Trophoblast cell (in vitro differentiated cells and primary cell): ENCODE measurements around the gene ABTB2.

ENCODE experiments used
- DNase-seq, 2 donors: peaks; one replicate each; pipeline ENCODE4 v3.0.0-alpha.2; 2016
- H2AFZ ChIP-seq: 2 replicates; pipeline ENCODE4 v1.6.1; 2013; ENCODE audit warnings: low read length, moderate library complexity, mild to moderate bottlenecking; ENCODE audit not compliant: insufficient read depth, poor library complexity
- H2AK5ac ChIP-seq: 2 replicates; pipeline ENCODE4 v1.6.1; 2013; ENCODE audit warnings: mild to moderate bottlenecking, low read length
- H2BK120ac ChIP-seq: 2 replicates; pipeline ENCODE4 v1.6.1; 2013; ENCODE audit warnings: low read length, mild to moderate bottlenecking, moderate library complexity; ENCODE audit not compliant: insufficient read depth, poor library complexity
- H2BK12ac ChIP-seq: 2 replicates; pipeline ENCODE4 v1.6.1; 2013; ENCODE audit warnings: mild to moderate bottlenecking, low read length, moderate library complexity
- H2BK5ac ChIP-seq: 2 replicates; pipeline ENCODE4 v1.6.1; 2013; ENCODE audit warnings: low read length, low read depth, moderate library complexity, mild to moderate bottlenecking; ENCODE audit not compliant: poor library complexity
- H3K14ac ChIP-seq: 2 replicates; pipeline ENCODE4 v1.6.1; 2013; ENCODE audit warnings: mild to moderate bottlenecking, low read length
- H3K18ac ChIP-seq: 2 replicates; pipeline ENCODE4 v1.6.1; 2013; ENCODE audit warnings: mild to moderate bottlenecking, low read length
- H3K23ac ChIP-seq: 2 replicates; pipeline ENCODE4 v1.6.1; 2013; ENCODE audit warnings: low read length
- H3K27ac ChIP-seq: 2 replicates; pipeline ENCODE4 v1.5.1; 2013; ENCODE audit warnings: low read depth, mild to moderate bottlenecking, inconsistent platforms, low read length, moderate library complexity
- H3K27me3 ChIP-seq: 2 replicates; pipeline ENCODE4 v1.6.1; 2013; ENCODE audit warnings: inconsistent platforms, mild to moderate bottlenecking, low read length, moderate library complexity; ENCODE audit not compliant: insufficient read depth
- H3K36me3 ChIP-seq, 2 experiments: 1 replicate in 1 of 2; 2 replicates in 1 of 2; pipeline ENCODE4 v1.6.1; 2013; ENCODE audit warnings: low read length in 2 of 2, mild to moderate bottlenecking in 2 of 2, moderate library complexity in 1 of 2; ENCODE audit not compliant: insufficient read depth in 2 of 2, control insufficient read depth in 1 of 2
- H3K4ac ChIP-seq: 2 replicates; pipeline ENCODE4 v1.6.1; 2013; ENCODE audit warnings: low read depth, mild to moderate bottlenecking, low read length, moderate library complexity
- H3K4me1 ChIP-seq, 2 experiments: 1 replicate in 1 of 2; 2 replicates in 1 of 2; pipeline ENCODE4 v1.6.1; 2013; ENCODE audit warnings: low read length in 2 of 2, mild to moderate bottlenecking in 2 of 2, moderate library complexity in 1 of 2; ENCODE audit not compliant: insufficient read depth in 2 of 2, control insufficient read depth in 1 of 2
- H3K4me2 ChIP-seq: 2 replicates; pipeline ENCODE4 v1.6.1; 2013; ENCODE audit warnings: inconsistent platforms, mild to moderate bottlenecking, low read length, moderate library complexity
- H3K4me3 ChIP-seq: 2 replicates; pipeline ENCODE4 v1.5.1; 2013; ENCODE audit warnings: mild to moderate bottlenecking, low read depth, low read length, inconsistent platforms
- H3K79me1 ChIP-seq: one replicate; pipeline ENCODE4 v1.6.1; 2013; ENCODE audit warnings: low read length
- H3K79me2 ChIP-seq: 2 replicates; pipeline ENCODE4 v1.6.1; 2013; ENCODE audit warnings: low read length, mild to moderate bottlenecking; ENCODE audit not compliant: control insufficient read depth, insufficient read depth, poor library complexity
- H3K9ac ChIP-seq: 2 replicates; pipeline ENCODE4 v1.6.1; 2013; ENCODE audit warnings: mild to moderate bottlenecking, low read length
- H3K9me3 ChIP-seq: 2 replicates; pipeline ENCODE4 v1.6.1; 2013; ENCODE audit warnings: low read depth, mild to moderate bottlenecking, control low read depth, inconsistent platforms, low read length; ENCODE audit not compliant: insufficient read depth
- H4K12ac ChIP-seq: 2 replicates; pipeline ENCODE4 v1.6.1; 2013; ENCODE audit warnings: low read depth, mild to moderate bottlenecking, low read length, moderate library complexity
- H4K8ac ChIP-seq: 2 replicates; pipeline ENCODE4 v1.6.1; 2013; ENCODE audit warnings: low read depth, mild to moderate bottlenecking, low read length, moderate library complexity
- H4K91ac ChIP-seq: one replicate; pipeline ENCODE4 v1.6.1; 2013; ENCODE audit warnings: low read depth, mild to moderate bottlenecking, low read length, moderate library complexity
- WGBS: extraction: QIAGEN DNeasy Blood & Tissue Kit; methylation state at CpG from one replicate; pipeline ENCODE4 v1.1.7; 2013; ENCODE audit warnings: missing lambda C conversion rate; ENCODE audit not compliant: insufficient read length, insufficient coverage; ENCODE audit errors: extremely low coverage; 5-methylcytosine and 5-hydroxymethylcytosine counted together

ABTB2 gene

DNA sequence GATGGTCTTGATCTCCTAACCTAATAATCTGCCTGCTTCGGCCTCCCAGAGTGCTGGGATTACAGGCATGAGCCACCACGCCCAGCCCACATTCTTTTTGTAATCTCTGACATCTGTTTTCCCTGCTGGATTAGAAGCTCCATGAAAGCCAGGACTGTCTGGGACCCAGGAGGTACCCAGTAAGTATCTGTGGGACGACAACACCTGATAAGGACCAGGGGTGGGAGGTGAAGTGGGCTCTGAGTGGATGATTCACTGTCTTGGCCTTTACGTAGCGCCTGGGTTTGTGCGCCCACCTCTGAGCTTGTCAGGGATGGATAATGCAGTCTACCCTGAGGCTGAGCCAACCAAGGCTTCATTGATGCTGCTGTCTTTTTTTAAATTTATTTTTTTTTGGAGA is 118.8 kb downstream of the ABTB2 start:
- Histone ChIP-seq H4K12ac (no peak overlapping the region), H3K4me1 (peaks cover 19 to 29% of the 10 kb centered on the region in 2 experiments), H3K36me3 (no peaks in the 10 kb centered on the region), H3K9ac (no peak overlapping the region), H3K27me3 (no peaks in the 10 kb centered on the region), H2AK5ac (no peak overlapping the region), H2BK120ac (no peak overlapping the region), H3K79me1 (peaks cover 15% of the 10 kb centered on the region), H3K18ac (no peak overlapping the region), H3K9me3 (no peaks in the 10 kb centered on the region), H2BK12ac (no peak overlapping the region), H4K91ac (no peak overlapping the region), H4K8ac (no peak overlapping the region), H3K14ac (no peak overlapping the region), H3K23ac (no peak overlapping the region), H2AFZ (no peak overlapping the region), H3K4ac (no peak overlapping the region), H3K79me2 (peaks cover 3% of the 10 kb centered on the region), H3K4me2 (no peak overlapping the region), H3K27ac (no peak overlapping the region), H2BK5ac (no peak overlapping the region), H3K4me3 (no peak overlapping the region)
- WGBS = no CpG with 5 or more reads among the region's 6 CpGs
- DNase-seq = peak; percentile 87 to 90

DNA sequence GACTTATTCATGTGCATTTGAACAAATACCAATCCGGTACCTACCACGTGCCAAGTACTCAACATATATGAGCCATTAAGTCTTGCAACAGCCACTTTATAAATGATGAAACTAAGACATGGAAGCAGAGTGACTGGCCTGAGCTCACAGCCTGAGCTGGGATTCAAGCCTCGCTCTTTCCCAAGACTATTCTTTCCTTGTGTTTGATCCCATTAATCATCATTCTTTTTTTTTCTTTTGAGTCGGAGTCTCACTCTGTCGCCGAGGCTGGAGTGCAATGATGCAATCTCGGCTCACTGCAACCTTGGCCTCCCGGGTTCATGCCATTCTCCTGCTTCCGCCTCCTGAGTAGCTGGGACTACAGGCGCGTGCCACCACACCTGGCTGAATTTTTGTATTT is 119.3 kb downstream of the ABTB2 start:
- Histone ChIP-seq H4K91ac (peak overlapping the region; percentile 17), H2BK120ac (no peak overlapping the region), H3K79me2 (peaks cover 3% of the 10 kb centered on the region), H3K4me2 (no peak overlapping the region), H3K27me3 (no peaks in the 10 kb centered on the region), H3K23ac (no peak overlapping the region), H3K18ac (no peak overlapping the region), H3K36me3 (no peaks in the 10 kb centered on the region), H3K27ac (no peak overlapping the region), H3K4me1 (peaks cover 17 to 28% of the 10 kb centered on the region in 2 experiments), H4K8ac (no peak overlapping the region), H3K79me1 (peaks cover 11% of the 10 kb centered on the region), H3K9ac (no peak overlapping the region), H2AFZ (no peak overlapping the region), H3K4ac (no peak overlapping the region), H3K9me3 (no peaks in the 10 kb centered on the region), H2BK5ac (no peak overlapping the region), H4K12ac (no peak overlapping the region), H3K14ac (no peak overlapping the region), H2AK5ac (no peak overlapping the region), H2BK12ac (no peak overlapping the region), H3K4me3 (no peak overlapping the region)
- WGBS = no CpG with 5 or more reads among the region's 11 CpGs
- peak; percentile 79 to 91 for DNase-seq

GRCh38 chr11:34236572-34236971 is 121.2 kb downstream of the ABTB2 start:
- peaks cover 7% of the 10 kb centered on the region for H3K79me1 ChIP-seq
- peak overlapping the region; percentile 18 for H3K4ac ChIP-seq
- peak overlapping the region; percentile 10 for H2AK5ac ChIP-seq
- H3K18ac ChIP-seq = no peak overlapping the region
- H2BK5ac ChIP-seq = no peak overlapping the region
- no peak overlapping the region for H3K27ac ChIP-seq
- H2BK120ac ChIP-seq = peak overlapping the region; percentile 38
- H3K4me2 ChIP-seq = no peak overlapping the region
- no peak for DNase-seq
- no peak overlapping the region for H2AFZ ChIP-seq
- no peaks in the 10 kb centered on the region for H3K27me3 ChIP-seq
- no peak overlapping the region for H3K9ac ChIP-seq
- H4K91ac ChIP-seq = peak overlapping the region; percentile 32
- H4K8ac ChIP-seq = no peak overlapping the region
- peaks cover 2% of the 10 kb centered on the region for H3K79me2 ChIP-seq
- H2BK12ac ChIP-seq = peak overlapping the region; percentile 32
- no peak overlapping the region for H3K4me3 ChIP-seq
- no CpG with 5 or more reads among the region's 9 CpGs for WGBS
- peaks cover 14 to 21% of the 10 kb centered on the region in 2 experiments for H3K4me1 ChIP-seq
- no peak overlapping the region for H3K23ac ChIP-seq
- H3K14ac ChIP-seq = no peak overlapping the region
- H3K9me3 ChIP-seq = no peaks in the 10 kb centered on the region
- no peaks in the 10 kb centered on the region for H3K36me3 ChIP-seq
- H4K12ac ChIP-seq = no peak overlapping the region

DNA sequence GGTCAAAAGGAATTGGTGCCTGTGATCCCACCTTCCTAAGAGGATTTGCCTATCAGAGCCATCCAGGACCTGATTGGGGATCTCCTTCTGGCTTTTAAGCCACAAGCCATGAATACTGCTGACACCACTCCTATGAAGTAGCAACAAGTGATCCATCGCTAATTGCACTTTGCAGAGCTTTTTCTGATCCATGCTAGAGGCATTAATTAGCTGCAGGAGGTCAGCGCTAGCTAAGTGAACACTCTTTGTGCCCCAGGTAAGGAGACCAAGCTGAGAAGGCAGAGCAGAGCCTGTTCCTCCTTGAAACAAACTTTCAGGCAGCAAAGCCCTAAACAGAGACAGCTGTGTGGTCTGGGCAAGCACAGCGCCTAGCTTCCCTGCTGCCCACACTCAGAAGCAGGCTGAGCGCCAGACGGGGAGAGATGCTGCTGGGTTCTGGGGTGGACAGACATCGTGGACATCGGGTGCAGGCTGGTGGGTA is 122.2 kb downstream of the ABTB2 start:
- Histone ChIP-seq H3K79me2 (peaks cover 2% of the 10 kb centered on the region), H2BK5ac (no peak overlapping the region), H2BK12ac (peak overlapping the region; percentile 25), H3K14ac (peak overlapping the region; percentile 28), H4K12ac (no peak overlapping the region), H4K91ac (no peak overlapping the region), H3K4ac (no peak overlapping the region), H2AK5ac (no peak overlapping the region), H3K18ac (no peak overlapping the region), H3K4me1 (peaks cover 14 to 21% of the 10 kb centered on the region in 2 experiments), H3K9me3 (no peaks in the 10 kb centered on the region), H3K27me3 (no peaks in the 10 kb centered on the region), H2AFZ (no peak overlapping the region), H3K36me3 (no peaks in the 10 kb centered on the region), H2BK120ac (no peak overlapping the region), H4K8ac (no peak overlapping the region), H3K4me2 (no peak overlapping the region), H3K79me1 (peaks cover 7% of the 10 kb centered on the region), H3K4me3 (no peak overlapping the region), H3K9ac (peak overlapping the region; percentile 31), H3K27ac (no peak overlapping the region), H3K23ac (no peak overlapping the region)
- no peak for DNase-seq
- no CpG with 5 or more reads among the region's 7 CpGs for WGBS
